Stomach (tissue), 9 donors: ENCODE measurements around the gene ALK. TPM values are rescaled to one million over a fixed set of nuclear protein-coding genes. Genes with fewer than 3 reads are reported as not detected.

Source experiments
- DNase-seq, 2 donors: peaks; one replicate each; pipeline versions ENCODE4 v3.0.0 to v3.0.0-alpha.2; 2013 to 2019
- H3K27ac ChIP-seq, 5 donors: fragments of 200-600 bp in 4 of 5; sonication (generic) in 4 of 5; one replicate each; pipeline ENCODE4 v1.5.1; 2013 to 2019; ENCODE audit warnings: mild to moderate bottlenecking in 1 of 5, moderate library complexity in 1 of 5
- H3K27me3 ChIP-seq, 3 donors: fragments of 200-600 bp; sonication (generic); one replicate each; pipeline ENCODE4 v1.5.1; 2017 to 2019; ENCODE audit warnings: mixed run types in 1 of 3
- H3K36me3 ChIP-seq, 4 donors: fragments of 200-600 bp; sonication (generic); 1 replicate in 3 of 4; 2 replicates in 1 of 4; pipeline ENCODE4 v1.5.1; 2016 to 2019
- H3K4me1 ChIP-seq, 4 donors: fragments of 200-600 bp; sonication (generic); one replicate each; pipeline ENCODE4 v1.5.1; 2016 to 2019
- H3K4me3 ChIP-seq, 4 donors: fragments of 200-600 bp; sonication (generic) in 3 of 4; one replicate each; pipeline ENCODE4 v1.5.1; 2016 to 2019; ENCODE audit warnings: mild to moderate bottlenecking in 1 of 4
- H3K9me3 ChIP-seq, 4 donors: fragments of 200-600 bp; sonication (generic); one replicate each; pipeline ENCODE4 v1.5.1; 2016 to 2019
- CTCF ChIP-seq, 7 experiments: fragments of 450-650 bp in 4 of 7; fragments of 200-600 bp in 3 of 7; sonication (generic) in 3 of 7; IDR thresholded peaks; one replicate each; pipeline ENCODE4 v1.5.1; 2016 to 2019; ENCODE audit warnings: antibody characterized with exemption in 7 of 7, control low read depth in 2 of 7, mild to moderate bottlenecking in 1 of 7
- EP300 ChIP-seq: sonication (generic); formaldehyde crosslinking; IDR thresholded peaks from one replicate; pipeline ENCODE4 v1.6.1; 2017; ENCODE audit warnings: antibody characterized with exemption
- POLR2A ChIP-seq, 4 donors: fragments of 450-650 bp; IDR thresholded peaks; one replicate each; pipeline ENCODE4 v1.6.1; 2016; ENCODE audit warnings: antibody characterized with exemption in 4 of 4, control low read depth in 2 of 4, mild to moderate bottlenecking in 1 of 4, moderate library complexity in 1 of 4
- POLR2AphosphoS5 ChIP-seq, 3 donors: sonication (generic); formaldehyde crosslinking; IDR thresholded peaks; one replicate each; pipeline ENCODE4 v1.6.1; 2016; ENCODE audit warnings: antibody characterized with exemption in 3 of 3
- WGBS, 5 donors: extraction: QIAGEN DNeasy Blood & Tissue Kit in 3 of 5; methylation state at CpG; one replicate each; pipeline versions ENCODE4 v1.1.5 to v1.1.7; 2013 to 2018; 5-methylcytosine and 5-hydroxymethylcytosine counted together
- intact Hi-C: fragments of 100-400 bp; cut with DNase I; formaldehyde crosslinking; loops from one replicate; pipeline ENCODE4 v1.15.1; 2023; ENCODE audit warnings: low total_unique reads
- polyA plus RNA-seq, 3 donors: library from polyadenylated mRNA; stranded (reverse); fragments of 200-250 nt; gene quantifications; one replicate each; pipeline ENCODE4 v1.2.3, GENCODE V29; 2013
- total RNA-seq, 5 donors: library from RNA; depleted of rRNA; stranded (reverse); fragments of >200 nt; gene quantifications; one replicate each; pipeline versions ENCODE4 v1.1.0 to v1.2.3, GENCODE V29; 2014 to 2016
- donor health status: healthy with polysubstance abuse.
- donor health status: Bipolar disorder and iron deficiency.
- donor health status: healthy.

Gene ALK
- total and polyA plus RNA-seq, 8 donors, result 0.13 to 0.92 TPM; not detected in 6

- H3K27me3 ChIP-seq, result peaks cover 0 to 5% (median 0%) of the 10 kb centered on the region in 3 donors
- 87 to 96% (median 93%) methylated on average over 3 of the region's 3 CpGs for WGBS, 5 donors
- intact Hi-C loops, result no loop called here
- no peak overlapping the region for H3K4me3 ChIP-seq
- no peak for DNase-seq
- H3K27ac ChIP-seq, result no peak overlapping the region
- H3K36me3 ChIP-seq, result no peaks in the 10 kb centered on the region
- peaks cover 0 to 8% (median 2%) of the 10 kb centered on the region in 4 donors for H3K4me1 ChIP-seq
- TF ChIP-seq CTCF (IDR thresholded peaks at IDR 0.05) (no peak), POLR2AphosphoS5 (IDR thresholded peaks at IDR 0.05) (no peak), POLR2A (IDR thresholded peaks at IDR 0.05) (no peak), EP300 (no peak)
- no peaks in the 10 kb centered on the region for H3K9me3 ChIP-seq
Measured at GRCh38 chr2:29610569-29610968, 310.8 kb downstream of the ALK start.

- H3K4me3 ChIP-seq, result no peak overlapping the region
- WGBS, 5 donors, result 61 to 83% (median 76%) methylated on average over 4 of the region's 4 CpGs
- no peaks in the 10 kb centered on the region for H3K4me1 ChIP-seq
- no peak overlapping the region for H3K27ac ChIP-seq
- H3K36me3 ChIP-seq, result no peaks in the 10 kb centered on the region
- TF ChIP-seq CTCF (IDR thresholded peaks at IDR 0.05) (no peak), EP300 (no peak), POLR2AphosphoS5 (IDR thresholded peaks at IDR 0.05) (no peak), POLR2A (IDR thresholded peaks at IDR 0.05) (no peak)
- DNase-seq, result no peak
- no peaks in the 10 kb centered on the region for H3K9me3 ChIP-seq
- H3K27me3 ChIP-seq, result no peaks in the 10 kb centered on the region
- intact Hi-C loops, result no loop called here
Measured at GRCh38 chr2:29607038-29607420, 314.4 kb downstream of the ALK start.

DNA sequence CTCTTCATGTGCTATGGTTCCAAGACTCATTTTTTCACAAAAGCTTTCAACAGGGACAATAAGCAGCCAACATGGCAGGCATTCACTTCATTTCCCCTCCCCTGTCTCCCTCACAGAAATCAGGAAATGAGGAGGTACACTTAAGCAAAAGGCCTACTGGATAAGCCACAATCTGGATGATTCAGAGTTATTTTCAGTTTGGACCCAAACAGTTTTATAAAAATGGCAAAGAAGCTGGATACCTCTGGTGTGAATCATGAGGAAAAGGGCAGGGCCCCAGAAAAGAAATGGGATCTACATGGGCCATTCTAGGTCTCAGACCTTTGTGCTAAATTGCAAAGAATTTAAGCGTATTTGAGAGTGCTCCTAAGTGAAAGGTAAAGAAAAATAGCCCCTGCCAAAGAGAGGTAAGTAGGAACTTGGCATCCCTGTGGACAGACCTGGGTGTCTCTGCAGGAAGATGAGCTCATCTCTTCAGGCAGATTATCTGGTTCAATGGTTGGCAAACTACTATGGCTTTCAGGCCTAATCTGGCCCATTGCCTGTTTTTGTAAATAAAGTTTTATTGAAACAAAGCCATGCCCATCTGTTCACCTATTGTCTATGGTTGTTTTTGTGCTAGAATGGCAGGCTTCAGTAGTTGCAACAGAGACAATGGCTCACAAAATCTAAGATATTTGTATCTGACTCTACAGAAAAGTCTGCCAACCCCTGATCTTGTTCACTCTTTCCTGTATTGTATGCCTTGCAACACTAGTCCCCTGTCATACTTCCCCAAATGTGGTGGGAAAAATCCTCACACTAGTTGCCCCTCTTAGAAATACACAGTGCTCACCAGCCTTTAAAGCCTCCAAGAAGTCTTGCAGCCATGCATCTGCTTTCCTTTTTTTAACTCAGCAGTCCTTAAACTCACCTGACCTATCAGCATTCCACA, 315.0 kb downstream of the ALK start:
- Histone ChIP-seq H3K4me1 (no peaks in the 10 kb centered on the region), H3K36me3 (no peaks in the 10 kb centered on the region), H3K4me3 (no peak overlapping the region), H3K27ac (no peak overlapping the region), H3K27me3 (no peaks in the 10 kb centered on the region), H3K9me3 (no peaks in the 10 kb centered on the region)
- intact Hi-C loops, result no loop called here
- TF ChIP-seq EP300 (no peak), POLR2AphosphoS5 (IDR thresholded peaks at IDR 0.05) (no peak), POLR2A (IDR thresholded peaks at IDR 0.05) (no peak), CTCF (IDR thresholded peaks at IDR 0.05) (no peak)
- 83 to 94% (median 88%) methylated on average over 1 of the region's 1 CpG for WGBS, 5 donors
- DNase-seq, result no peak

DNA sequence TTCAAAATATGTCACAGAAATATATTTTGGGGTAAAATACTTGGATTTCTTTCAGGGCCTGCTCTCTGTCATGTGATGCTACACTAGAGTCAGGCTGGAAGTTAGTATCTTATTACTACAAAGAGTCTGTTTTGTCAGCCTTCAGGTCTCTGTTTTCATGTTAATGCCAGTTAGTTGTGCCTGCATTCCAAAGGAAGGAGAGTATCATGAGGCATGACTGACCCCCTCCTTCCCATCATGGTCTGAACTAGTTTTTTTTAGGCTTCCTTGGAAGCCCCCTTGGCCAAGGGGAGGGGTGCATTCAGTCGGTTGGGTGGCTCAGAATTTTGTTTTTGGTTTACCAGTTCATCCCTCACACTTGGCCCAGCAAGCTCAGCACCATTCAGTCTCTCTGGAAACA, 318.0 kb downstream of the ALK start:
- no peaks in the 10 kb centered on the region for H3K36me3 ChIP-seq
- intact Hi-C loops, result no loop called here
- TF ChIP-seq CTCF (IDR thresholded peaks at IDR 0.05) (no peak), POLR2AphosphoS5 (IDR thresholded peaks at IDR 0.05) (no peak), EP300 (no peak), POLR2A (IDR thresholded peaks at IDR 0.05) (no peak)
- no peaks in the 10 kb centered on the region for H3K9me3 ChIP-seq
- H3K4me3 ChIP-seq, result no peak overlapping the region
- no peaks in the 10 kb centered on the region for H3K4me1 ChIP-seq
- WGBS, 5 donors, result 15 to 32% (median 25%) methylated on average over 1 of the region's 1 CpG
- H3K27me3 ChIP-seq, result no peaks in the 10 kb centered on the region
- DNase-seq, result no peak
- no peak overlapping the region for H3K27ac ChIP-seq
